Measurements from ENCODE around the gene ZNF488.

- TF ChIP-seq CTCF (IDR thresholded peaks at IDR 0.05) (no peak), POLR2A (IDR thresholded peaks at IDR 0.05) (no peak), EP300 (IDR thresholded peaks at IDR 0.05) (no peak)
These were observed 15.5 kb downstream of the ZNF488 start for GRCh38 chr10:47368431-47369180.

Data from ovary (tissue), 3 donors.